Neural progenitor cell (in vitro differentiated cells): ENCODE measurements around the gene TPRX1.

ENCODE experiments used
- CTCF ChIP-seq: fragments of 200-600 bp; sonication (generic); IDR thresholded peaks from 2 replicates; pipeline ENCODE4 v1.5.1; 2017; ENCODE audit warnings: antibody characterized with exemption, mild to moderate bottlenecking
- EZH2phosphoT487 ChIP-seq: fragments of 200-600 bp; sonication (generic); IDR thresholded peaks from 2 replicates; pipeline ENCODE4 v1.6.1; 2017; ENCODE audit warnings: antibody characterized with exemption

GRCh38 chr19:47794526-47794925 lies 9.8 kb downstream of the TPRX1 start:
- TF ChIP-seq EZH2phosphoT487 = no peak
- TF ChIP-seq CTCF = peak; percentile 37
